ENCODE measurements around the gene COPZ2. TPM values are rescaled to one million over a fixed set of nuclear protein-coding genes. Genes with fewer than 3 reads are reported as not detected.

The COPZ2 gene
- total RNA-seq, 1 donor from 2014 or later, result 8.0 TPM

- no peak for TF ChIP-seq CTCF (conservative IDR thresholded peaks at IDR 0.05; ENCODE audit: low read depth, low read length)
- H3K4me3 ChIP-seq (ENCODE audit: low read depth, low read length), result no peak overlapping the region
- no peak for DNase-seq (ENCODE audit: low read depth)
These were observed 39.6 kb downstream of the COPZ2 start for GRCh38 chr17:47998044-47998443.

GRCh38 chr17:47997586-47997985 is 40.0 kb downstream of the COPZ2 start:
- no peak for TF ChIP-seq CTCF (conservative IDR thresholded peaks at IDR 0.05; ENCODE audit: low read depth, low read length)
- H3K4me3 ChIP-seq (ENCODE audit: low read depth, low read length), result no peak overlapping the region
- no peak for DNase-seq (ENCODE audit: low read depth)

- no peak for DNase-seq (ENCODE audit: low read depth)
- H3K4me3 ChIP-seq (ENCODE audit: low read depth, low read length), result no peak overlapping the region
- no peak for TF ChIP-seq CTCF (conservative IDR thresholded peaks at IDR 0.05; ENCODE audit: low read depth, low read length)
These were observed 41.4 kb downstream of the COPZ2 start for GRCh38 chr17:47996201-47996600.

GRCh38 chr17:47995241-47995935 is 42.2 kb downstream of the COPZ2 start:
- no peak for TF ChIP-seq CTCF (conservative IDR thresholded peaks at IDR 0.05; ENCODE audit: low read depth, low read length)
- H3K4me3 ChIP-seq (ENCODE audit: low read depth, low read length), result no peak overlapping the region
- no peak for DNase-seq (ENCODE audit: low read depth)

GRCh38 chr17:47994724-47995123 is 42.9 kb downstream of the COPZ2 start:
- no peak for TF ChIP-seq CTCF (conservative IDR thresholded peaks at IDR 0.05; ENCODE audit: low read depth, low read length)
- no peak overlapping the region for H3K4me3 ChIP-seq (ENCODE audit: low read depth, low read length)
- no peak for DNase-seq (ENCODE audit: low read depth)

GRCh38 chr17:47993964-47994363 is 43.6 kb downstream of the COPZ2 start:
- no peak for DNase-seq (ENCODE audit: low read depth)
- H3K4me3 ChIP-seq (ENCODE audit: low read depth, low read length), result no peak overlapping the region
- TF ChIP-seq CTCF (conservative IDR thresholded peaks at IDR 0.05; ENCODE audit: low read depth, low read length), result no peak

- no peak for TF ChIP-seq CTCF (conservative IDR thresholded peaks at IDR 0.05; ENCODE audit: low read depth, low read length)
- no peak for DNase-seq (ENCODE audit: low read depth)
These were observed 44.5 kb downstream of the COPZ2 start for GRCh38 chr17:47993031-47993564.

More at GRCh38 chr17:47993031-47993564, 44.5 kb downstream of the COPZ2 start:
- no peak overlapping the region for H3K4me3 ChIP-seq (ENCODE audit: low read depth, low read length)

Measured in epithelial cell of proximal tubule (primary cell).